ENCODE results near the gene METTL27.

- no peak for TF ChIP-seq CTCF (conservative IDR thresholded peaks at IDR 0.05)
- no peak for TF ChIP-seq ZFX (IDR thresholded peaks at IDR 0.05)
Observed at GRCh38 chr7:73817121-73817520, 25.2 kb downstream of the METTL27 start.
